ENCODE measurements around the gene ARTN.

DNA sequence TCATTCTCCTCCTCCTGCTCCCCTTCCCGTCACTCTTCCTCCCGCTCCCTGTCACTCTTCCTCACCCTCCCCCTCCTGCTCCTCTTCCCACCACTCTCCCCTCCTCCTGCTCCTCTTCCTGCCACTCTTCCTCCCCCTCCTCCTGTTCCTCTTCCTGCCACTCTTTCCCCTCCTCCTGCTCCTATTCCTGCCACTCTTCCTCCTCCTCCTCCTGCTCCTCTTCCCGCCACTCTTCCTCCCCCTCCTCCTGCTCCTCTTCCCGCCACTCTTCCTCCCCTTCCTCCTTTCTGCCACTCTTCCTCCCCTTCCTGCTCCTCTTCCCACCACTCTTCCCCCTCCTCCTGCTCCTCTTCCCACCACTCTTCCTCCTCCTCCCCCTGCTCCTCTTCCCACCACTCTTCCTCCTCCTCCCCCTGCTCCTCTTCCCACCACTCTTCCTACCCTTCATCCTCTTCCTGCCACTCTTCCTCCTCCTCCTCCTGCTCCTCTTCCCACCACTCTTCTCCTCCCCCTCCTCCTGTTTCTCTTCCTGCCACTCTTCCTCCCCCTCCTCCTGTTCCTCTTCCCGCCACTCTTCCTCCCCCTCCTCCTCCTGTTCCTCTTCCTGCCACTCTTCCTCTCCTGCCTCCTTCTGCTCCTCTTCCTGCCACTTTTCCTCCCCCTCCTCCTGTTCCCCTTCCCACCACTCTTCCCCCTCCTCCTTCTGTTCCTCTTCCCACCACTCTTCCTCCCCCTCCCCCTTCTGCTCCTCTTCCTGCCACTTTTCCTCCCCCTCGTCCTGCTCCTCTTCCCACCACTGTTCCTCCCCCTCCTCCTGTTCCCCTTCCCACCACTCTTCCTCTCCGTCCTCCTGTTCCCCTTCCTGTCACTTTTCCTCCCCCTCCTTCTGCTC, 28.7 kb upstream of the ARTN start:
- TF ChIP-seq, protein P1, sequence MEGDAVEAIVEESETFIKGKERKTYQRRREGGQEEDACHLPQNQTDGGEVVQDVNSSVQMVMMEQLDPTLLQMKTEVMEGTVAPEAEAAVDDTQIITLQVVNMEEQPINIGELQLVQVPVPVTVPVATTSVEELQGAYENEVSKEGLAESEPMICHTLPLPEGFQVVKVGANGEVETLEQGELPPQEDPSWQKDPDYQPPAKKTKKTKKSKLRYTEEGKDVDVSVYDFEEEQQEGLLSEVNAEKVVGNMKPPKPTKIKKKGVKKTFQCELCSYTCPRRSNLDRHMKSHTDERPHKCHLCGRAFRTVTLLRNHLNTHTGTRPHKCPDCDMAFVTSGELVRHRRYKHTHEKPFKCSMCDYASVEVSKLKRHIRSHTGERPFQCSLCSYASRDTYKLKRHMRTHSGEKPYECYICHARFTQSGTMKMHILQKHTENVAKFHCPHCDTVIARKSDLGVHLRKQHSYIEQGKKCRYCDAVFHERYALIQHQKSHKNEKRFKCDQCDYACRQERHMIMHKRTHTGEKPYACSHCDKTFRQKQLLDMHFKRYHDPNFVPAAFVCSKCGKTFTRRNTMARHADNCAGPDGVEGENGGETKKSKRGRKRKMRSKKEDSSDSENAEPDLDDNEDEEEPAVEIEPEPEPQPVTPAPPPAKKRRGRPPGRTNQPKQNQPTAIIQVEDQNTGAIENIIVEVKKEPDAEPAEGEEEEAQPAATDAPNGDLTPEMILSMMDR (IDR thresholded peaks at IDR 0.05) = no peak
- no peak for TF ChIP-seq POLR2A (IDR thresholded peaks at IDR 0.05)

Data from ovary (tissue), 3 donors.